PC-9 (cell line): ENCODE data around the gene SLC35G2. TPM values are rescaled to one million over a fixed set of nuclear protein-coding genes. Genes with fewer than 3 reads are reported as not detected.

Experiments used
- Bru-seq: library from RNA; stranded (reverse); fragments of 400-500 nt; gene quantifications from one replicate; lab custom pipeline; 2021; lab: Mats Ljungman, UMichigan
- BruChase-seq, 2 experiments: library from RNA; stranded (reverse); fragments of 400-500 nt; gene quantifications; one replicate each; lab custom pipeline; 2021; lab: Mats Ljungman, UMichigan
- BruUV-seq: library from RNA; stranded (reverse); fragments of 400-500 nt; replicated peaks from 2 replicates; lab custom pipeline; 2021; lab: Mats Ljungman, UMichigan
- CTCF ChIA-PET: fragments of 300-600 bp; sonication (Branson Sonifier 250); formaldehyde crosslinking; loops from one replicate; lab custom pipeline; 2022; ENCODE audit warnings: antibody characterized with exemption; lab: Charles Lee
- POLR2A ChIA-PET: fragments of 300-600 bp; sonication (Branson Sonifier 250); formaldehyde crosslinking; loops from one replicate; lab custom pipeline; 2022; ENCODE audit warnings: antibody characterized with exemption; ENCODE audit not compliant: unreplicated experiment; lab: Charles Lee
- DNase-seq, 2 experiments: peaks; one replicate each; pipeline versions ENCODE4 v3.0.0 to v3.0.0-alpha.2; 2015 to 2022; ENCODE audit warnings: mixed read lengths in 1 of 2
- H2AFZ ChIP-seq: fragments of 200-600 bp; sonication (generic); 2 replicates; pipeline ENCODE4 v1.8.1; 2017; ENCODE audit warnings: antibody characterized with exemption
- H3F3A ChIP-seq: fragments of 200-600 bp; sonication (generic); 2 replicates; pipeline ENCODE4 v1.8.1; 2017; ENCODE audit warnings: antibody characterized with exemption, mild to moderate bottlenecking, low read depth; ENCODE audit not compliant: insufficient read depth
- H3K27ac ChIP-seq: fragments of 200-600 bp; sonication (generic); 2 replicates; pipeline ENCODE4 v1.6.1; 2016; ENCODE audit warnings: mixed run types
- H3K27me3 ChIP-seq: fragments of 200-600 bp; sonication (generic); 2 replicates; pipeline ENCODE4 v1.6.1; 2016; ENCODE audit warnings: low read depth, mixed run types; ENCODE audit not compliant: insufficient read depth
- H3K36me3 ChIP-seq: fragments of 200-600 bp; sonication (generic); 2 replicates; pipeline ENCODE4 v1.6.1; 2016; ENCODE audit warnings: low read depth, mixed run types
- H3K4me1 ChIP-seq: fragments of 200-600 bp; sonication (generic); replicated peaks from 2 replicates; pipeline ENCODE4 v1.6.1; 2016; ENCODE audit warnings: mixed run types; ENCODE audit not compliant: insufficient read depth
- H3K4me2 ChIP-seq: fragments of 200-600 bp; sonication (generic); 2 replicates; pipeline ENCODE4 v1.6.1; 2017; ENCODE audit warnings: mixed run types
- H3K4me3 ChIP-seq: fragments of 200-600 bp; sonication (generic); 2 replicates; pipeline ENCODE4 v1.6.1; 2016; ENCODE audit warnings: mixed run types
- H3K79me2 ChIP-seq: fragments of 200-600 bp; sonication (generic); 2 replicates; pipeline ENCODE4 v1.6.1; 2017; ENCODE audit warnings: low read depth, mixed run types
- H3K9me2 ChIP-seq: fragments of 200-600 bp; sonication (generic); 2 replicates; pipeline ENCODE4 v1.8.1; 2017; ENCODE audit warnings: mild to moderate bottlenecking; ENCODE audit not compliant: insufficient read depth
- H3K9me3 ChIP-seq: fragments of 200-600 bp; sonication (generic); 2 replicates; pipeline ENCODE4 v1.8.1; 2016; ENCODE audit warnings: low read depth; ENCODE audit not compliant: insufficient read depth
- H4K20me1 ChIP-seq: fragments of 200-600 bp; sonication (generic); 2 replicates; pipeline ENCODE4 v1.8.1; 2017; ENCODE audit not compliant: insufficient read depth
- CTCF ChIP-seq: fragments of 200-600 bp; sonication (generic); conservative IDR thresholded peaks from 2 replicates; pipeline ENCODE4 v1.6.1; 2017; ENCODE audit warnings: mixed run types, antibody characterized with exemption, mild to moderate bottlenecking, moderate library complexity
- EZH2 ChIP-seq: fragments of 200-600 bp; sonication (generic); IDR thresholded peaks from 2 replicates; pipeline ENCODE4 v1.8.0; 2017; ENCODE audit warnings: antibody characterized with exemption, low read depth
- intact Hi-C: fragments of 100-400 bp; cut with micrococcal nuclease; formaldehyde crosslinking; loops from one replicate; pipeline ENCODE4 v1.10.0; 2022; ENCODE audit not compliant: unreplicated experiment
- long read RNA-seq: library from polyadenylated mRNA; stranded (forward); transcript quantifications from one replicate; pipeline ENCODE4 v2.0.0, GENCODE V29; 2022
- total RNA-seq: library from RNA; stranded (reverse); gene quantifications from 2 replicates; pipeline ENCODE4 v1.2.3, GENCODE V29; 2021

SLC35G2 gene
- total RNA-seq = 3.1 and 5.0 TPM in 2 replicates
- Bru-seq, nascent RNA = percentile 57 among the genes with signal in this experiment
- BruChase-seq, experiment 1, labeled RNA remaining after a 2-hour chase = percentile 54 among the genes with signal in this experiment
- BruChase-seq, experiment 2, labeled RNA remaining after a 6-hour chase = percentile 50 among the genes with signal in this experiment
- long read RNA-seq, partial matches to known transcripts = 1 of 21 reads
- long read RNA-seq, other reads (novel, unspliced or antisense) = 15 of 21 reads

- peaks cover 3% of the 10 kb centered on the region; the same call in 1 of the 2 replicates for H3F3A ChIP-seq
- H3K4me1 ChIP-seq = peaks cover 19% of the 10 kb centered on the region
- intact Hi-C loops = loop anchor here (2.0 kb wide), 3 partner anchors 44 to 196 kb away; partner anchors contain the start of genes NCK1 and STAG1
- POLR2A ChIA-PET = interaction anchor here (0.6 kb wide), 1 partner anchor 225 kb away, joined by 4 read pairs; no protein-coding TSS in a partner anchor
- no peaks in the 10 kb centered on the region for H3K9me2 ChIP-seq
- peaks cover 46% of the 10 kb centered on the region for H3K79me2 ChIP-seq
- peak within 1 kb of the TSS; percentile 86 for H3K4me2 ChIP-seq
- CTCF ChIA-PET = interaction anchor here (0.7 kb wide), 1 partner anchor 427 kb away, joined by 4 read pairs; no protein-coding TSS in a partner anchor
- no peaks in the 10 kb centered on the region for H3K36me3 ChIP-seq
- H2AFZ ChIP-seq = peak within 1 kb of the TSS; percentile 97
- peaks cover 11% of the 10 kb centered on the region; the same call in 1 of the 2 replicates for H4K20me1 ChIP-seq
- no TSS peak for BruUV-seq
- H3K9me3 ChIP-seq = no peaks in the 10 kb centered on the region
- peak within 1 kb of the TSS; percentile 67 for H3K4me3 ChIP-seq
- H3K27ac ChIP-seq = peak within 1 kb of the TSS; percentile 53
- no peaks in the 10 kb centered on the region for H3K27me3 ChIP-seq
- TF ChIP-seq CTCF (0 out of 2 replicates have a peak, but pooled peaks have one; percentile 17), EZH2 (no peak)
- DNase-seq = peak in 1 of 2 experiments; percentile 40
These were observed at the start of gene SLC35G2 for GRCh38 chr3:136818769-136819391. TSS of gene SLC35G2 (plus strand) at chr3:136819126. CDS start at chr3:136854461, 35,335 bp downstream.

- H3K79me2 ChIP-seq = no peaks in the 10 kb centered on the region
- no peak for TF ChIP-seq EZH2
- TF ChIP-seq CTCF = no peak
- H3K36me3 ChIP-seq = no peaks in the 10 kb centered on the region
- intact Hi-C loops = no loop called here
- no peak overlapping the region for H3K27ac ChIP-seq
- no peaks in the 10 kb centered on the region for H4K20me1 ChIP-seq
- BruUV-seq = no TSS peak
- no peaks in the 10 kb centered on the region for H3K9me2 ChIP-seq
- no peaks in the 10 kb centered on the region for H3K9me3 ChIP-seq
- no peaks in the 10 kb centered on the region for H3K4me1 ChIP-seq
- POLR2A ChIA-PET = no interaction called here
- H3K4me3 ChIP-seq = no peak overlapping the region
- no peaks in the 10 kb centered on the region for H3K27me3 ChIP-seq
- no peak overlapping the region for H2AFZ ChIP-seq
- H3K4me2 ChIP-seq = no peak overlapping the region
- no peak for DNase-seq
- CTCF ChIA-PET = no interaction called here
- no peaks in the 10 kb centered on the region for H3F3A ChIP-seq
These were observed 46.2 kb upstream of the SLC35G2 start for GRCh38 chr3:136772709-136773108.

- Histone ChIP-seq H3F3A (no peaks in the 10 kb centered on the region), H3K4me1 (no peaks in the 10 kb centered on the region), H4K20me1 (no peaks in the 10 kb centered on the region), H2AFZ (no peak overlapping the region), H3K4me2 (no peak overlapping the region), H3K9me3 (no peaks in the 10 kb centered on the region), H3K27me3 (no peaks in the 10 kb centered on the region), H3K9me2 (no peaks in the 10 kb centered on the region), H3K27ac (no peak overlapping the region), H3K79me2 (no peaks in the 10 kb centered on the region), H3K36me3 (no peaks in the 10 kb centered on the region), H3K4me3 (no peak overlapping the region)
- BruUV-seq = no TSS peak
- peak in 1 of 2 experiments; percentile 56 for DNase-seq
- ChIA-PET CTCF (no interaction called here), POLR2A (no interaction called here)
- intact Hi-C loops = loop anchor here (5.0 kb wide), 1 partner anchor 83 kb away; the partner anchor contains the start of gene NCK1
- TF ChIP-seq EZH2 = no peak
- no peak for TF ChIP-seq CTCF
These were observed 40.1 kb upstream of the SLC35G2 start for GRCh38 chr3:136778865-136779264.
